Measurements from ENCODE around the gene DCHS1.
"Not testable (repeated sequence)": the region's sequence is repeated elsewhere in the genome, so short reads cannot be mapped to it uniquely, and the experiment has no call there.

The DCHS1 gene

DNA sequence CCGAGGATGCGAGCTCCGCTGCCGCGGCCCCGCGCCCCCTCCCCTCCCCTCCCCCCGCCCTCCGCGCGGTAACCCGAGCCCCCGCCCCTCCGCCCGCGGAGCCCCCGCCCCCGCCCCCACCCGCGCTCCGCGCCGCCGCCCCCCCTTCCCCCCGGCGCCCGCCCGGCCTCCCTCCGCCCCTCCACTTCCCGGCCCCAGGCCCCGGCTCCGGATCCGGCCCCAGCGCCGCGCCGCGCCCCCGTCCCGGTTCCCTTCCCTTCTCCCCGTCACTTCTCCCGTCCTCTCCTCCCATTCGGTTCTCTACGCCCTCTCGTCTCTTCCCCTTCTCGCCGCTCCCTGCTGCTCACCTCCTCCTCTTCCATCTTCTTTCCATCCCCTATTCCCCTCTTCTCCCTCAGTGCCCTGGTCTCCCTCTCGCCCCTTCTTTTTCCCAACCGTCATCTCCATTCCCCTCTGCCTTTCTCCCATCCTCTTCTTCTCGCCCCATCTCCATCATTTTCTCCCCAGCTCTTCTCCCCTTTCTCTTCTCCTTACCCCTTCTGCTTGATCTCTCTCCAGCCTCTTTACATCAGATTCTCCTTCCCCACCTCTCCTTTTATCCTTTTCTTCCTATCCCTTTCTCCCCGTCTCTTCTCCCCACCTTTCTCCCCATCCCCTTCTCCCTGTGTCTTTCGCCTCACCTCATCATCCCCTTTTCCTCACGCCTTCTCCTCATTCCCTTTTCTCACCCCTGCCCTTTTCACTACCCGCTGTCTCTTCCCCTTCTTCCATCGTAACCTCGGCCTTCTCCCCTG lies at the start of gene DCHS1:
TSS of gene DCHS1 (minus strand) at position 20 of the 794 bp plus-strand sequence. CDS start 14,196 bp downstream, outside the sequence.
- Histone ChIP-seq H3K36me3 (ENCODE audit: control insufficient read depth, insufficient read depth, low read length, severe bottlenecking) (no peaks in the 10 kb centered on the region), H3K9ac (ENCODE audit: low read length) (no peak within 1 kb of the TSS), H3K4me1 (ENCODE audit: control insufficient read depth, insufficient read depth, low read length) (no peaks in the 10 kb centered on the region), H3K9me3 (ENCODE audit: control insufficient read depth, low read length) (no peaks in the 10 kb centered on the region), H3K4me3 (ENCODE audit: low read length) (no peak within 1 kb of the TSS), H3K27me3 (replicated peaks; ENCODE audit: control insufficient read depth, insufficient read depth, low read length) (peaks cover 26% of the 10 kb centered on the region)
- peak; percentile 77 for DNase-seq (ENCODE audit: low read depth)

DNA sequence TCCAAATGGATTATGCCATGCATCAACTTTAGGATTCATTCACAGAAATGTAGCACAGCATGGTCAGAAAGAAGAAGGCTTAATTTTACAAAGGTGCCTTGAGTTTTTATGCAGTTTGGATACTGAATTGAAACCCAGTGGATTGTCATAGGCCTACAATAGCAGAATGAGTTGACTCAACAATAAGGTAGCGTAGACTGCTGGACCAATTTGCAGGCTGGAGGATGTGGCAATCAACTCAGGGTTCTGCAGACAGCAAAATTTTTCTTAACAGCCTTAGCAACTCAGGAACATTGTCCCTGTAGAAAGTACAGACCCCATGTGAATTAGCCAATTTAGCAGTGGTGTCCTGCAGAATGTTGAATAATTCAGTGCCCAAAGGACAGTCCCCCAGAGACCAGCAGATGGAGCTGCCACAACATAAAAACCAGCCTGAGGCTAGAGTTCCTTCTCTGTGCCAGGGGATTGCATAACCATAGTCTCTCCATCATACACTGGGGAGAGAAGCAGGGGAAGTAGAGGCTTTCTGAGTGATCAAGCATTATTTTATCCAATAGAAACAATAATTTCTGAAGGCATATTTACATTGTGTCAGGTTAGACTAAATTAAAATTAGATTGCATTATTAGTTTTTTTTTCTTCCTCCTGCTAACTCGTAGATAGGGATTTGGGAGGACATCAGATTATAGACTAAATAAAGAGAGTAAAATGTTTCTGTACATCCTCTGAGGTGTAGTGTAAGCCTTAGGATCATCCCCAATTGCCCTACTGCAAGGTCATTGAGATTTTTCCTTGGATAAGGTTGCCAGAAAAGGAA lies 47.8 kb upstream of the DCHS1 start:
- Histone ChIP-seq H3K4me3 (ENCODE audit: low read length) (no peak overlapping the region), H3K36me3 (ENCODE audit: control insufficient read depth, insufficient read depth, low read length, severe bottlenecking) (no peaks in the 10 kb centered on the region), H3K27me3 (replicated peaks; ENCODE audit: control insufficient read depth, insufficient read depth, low read length) (no peaks in the 10 kb centered on the region), H3K4me1 (ENCODE audit: control insufficient read depth, insufficient read depth, low read length) (peaks cover 6% of the 10 kb centered on the region), H3K9ac (ENCODE audit: low read length) (no peak overlapping the region), H3K9me3 (ENCODE audit: control insufficient read depth, low read length) (no peaks in the 10 kb centered on the region)
- peak; percentile 94 for DNase-seq (ENCODE audit: low read depth)

DNA sequence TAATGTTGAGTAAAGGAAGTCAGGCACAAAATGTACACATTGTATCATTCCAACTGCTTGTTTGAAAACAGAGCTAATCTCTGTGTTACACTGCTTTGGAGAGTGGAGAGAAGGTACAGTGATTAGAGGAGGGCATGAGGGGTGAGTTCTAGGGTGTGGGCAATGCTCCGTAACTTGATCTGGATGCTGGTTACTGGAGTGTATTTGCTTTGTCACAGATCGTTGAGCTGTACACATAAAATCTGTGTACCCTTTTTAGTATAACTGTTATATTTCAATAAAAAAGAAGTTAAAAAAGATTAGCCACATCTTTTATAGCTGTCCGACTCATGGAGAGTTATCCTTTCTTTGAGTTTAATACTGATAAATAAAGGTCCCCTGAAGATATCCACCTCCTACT lies 46.3 kb upstream of the DCHS1 start:
- not testable (repeated sequence) for DNase-seq (ENCODE audit: low read depth); H3K27me3 ChIP-seq (replicated peaks; ENCODE audit: control insufficient read depth, insufficient read depth, low read length); H3K9ac ChIP-seq (ENCODE audit: low read length); H3K9me3 ChIP-seq (ENCODE audit: control insufficient read depth, low read length); H3K4me3 ChIP-seq (ENCODE audit: low read length); H3K36me3 ChIP-seq (ENCODE audit: control insufficient read depth, insufficient read depth, low read length, severe bottlenecking); H3K4me1 ChIP-seq (ENCODE audit: control insufficient read depth, insufficient read depth, low read length)

- no peak for DNase-seq (ENCODE audit: low read depth)
- Histone ChIP-seq H3K4me1 (ENCODE audit: control insufficient read depth, insufficient read depth, low read length) (peaks cover 40% of the 10 kb centered on the region), H3K27me3 (replicated peaks; ENCODE audit: control insufficient read depth, insufficient read depth, low read length) (no peaks in the 10 kb centered on the region), H3K36me3 (ENCODE audit: control insufficient read depth, insufficient read depth, low read length, severe bottlenecking) (no peaks in the 10 kb centered on the region), H3K9ac (ENCODE audit: low read length) (no peak overlapping the region), H3K9me3 (ENCODE audit: control insufficient read depth, low read length) (no peaks in the 10 kb centered on the region), H3K4me3 (ENCODE audit: low read length) (no peak overlapping the region)
Observed at GRCh38 chr11:6695377-6695776, 39.8 kb upstream of the DCHS1 start.

DNA sequence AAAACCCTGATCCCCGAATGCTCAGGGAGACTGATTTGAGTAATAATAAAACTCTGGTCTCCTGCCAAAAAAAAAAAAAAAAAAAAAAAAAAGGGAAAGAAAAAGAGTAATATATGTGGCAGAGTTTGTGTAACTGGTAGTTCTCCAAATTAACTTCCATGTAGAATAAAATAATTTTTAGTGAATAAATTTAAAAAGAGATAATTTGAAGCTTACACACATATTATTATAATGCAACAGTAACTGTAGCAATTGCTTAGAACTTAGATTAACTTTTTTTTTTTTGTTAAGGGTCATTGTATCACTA lies 38.6 kb upstream of the DCHS1 start:
- no peak overlapping the region for H3K9ac ChIP-seq (ENCODE audit: low read length)
- H3K4me3 ChIP-seq (ENCODE audit: low read length) = no peak overlapping the region
- no peaks in the 10 kb centered on the region for H3K27me3 ChIP-seq (replicated peaks; ENCODE audit: control insufficient read depth, insufficient read depth, low read length)
- H3K9me3 ChIP-seq (ENCODE audit: control insufficient read depth, low read length) = no peaks in the 10 kb centered on the region
- peaks cover 40% of the 10 kb centered on the region for H3K4me1 ChIP-seq (ENCODE audit: control insufficient read depth, insufficient read depth, low read length)
- no peak for DNase-seq (ENCODE audit: low read depth)
- H3K36me3 ChIP-seq (ENCODE audit: control insufficient read depth, insufficient read depth, low read length, severe bottlenecking) = no peaks in the 10 kb centered on the region

- Histone ChIP-seq H3K4me3 (ENCODE audit: low read length) (no peak overlapping the region), H3K4me1 (ENCODE audit: control insufficient read depth, insufficient read depth, low read length) (peaks cover 40% of the 10 kb centered on the region), H3K9me3 (ENCODE audit: control insufficient read depth, low read length) (no peaks in the 10 kb centered on the region), H3K9ac (ENCODE audit: low read length) (peak overlapping the region; percentile 46), H3K27me3 (replicated peaks; ENCODE audit: control insufficient read depth, insufficient read depth, low read length) (no peaks in the 10 kb centered on the region), H3K36me3 (ENCODE audit: control insufficient read depth, insufficient read depth, low read length, severe bottlenecking) (no peaks in the 10 kb centered on the region)
- peak; percentile 59 for DNase-seq (ENCODE audit: low read depth)
Observed at GRCh38 chr11:6693342-6694228, 38.0 kb upstream of the DCHS1 start.

GRCh38 chr11:6692128-6692527 lies 36.5 kb upstream of the DCHS1 start:
- no peaks in the 10 kb centered on the region for H3K9me3 ChIP-seq (ENCODE audit: control insufficient read depth, low read length)
- no peak for DNase-seq (ENCODE audit: low read depth)

GRCh38 chr11:6690431-6691132 lies 35.0 kb upstream of the DCHS1 start:
- not testable (repeated sequence) for H3K9ac ChIP-seq (ENCODE audit: low read length); DNase-seq (ENCODE audit: low read depth); H3K36me3 ChIP-seq (ENCODE audit: control insufficient read depth, insufficient read depth, low read length, severe bottlenecking); H3K27me3 ChIP-seq (replicated peaks; ENCODE audit: control insufficient read depth, insufficient read depth, low read length); H3K4me3 ChIP-seq (ENCODE audit: low read length); H3K9me3 ChIP-seq (ENCODE audit: control insufficient read depth, low read length)
- H3K4me1 ChIP-seq (ENCODE audit: control insufficient read depth, insufficient read depth, low read length) = peaks cover 31% of the 10 kb centered on the region

More at GRCh38 chr11:6692128-6692527, 36.5 kb upstream of the DCHS1 start:
- Histone ChIP-seq H3K36me3 (ENCODE audit: control insufficient read depth, insufficient read depth, low read length, severe bottlenecking) (no peaks in the 10 kb centered on the region), H3K9ac (ENCODE audit: low read length) (no peak overlapping the region), H3K4me1 (ENCODE audit: control insufficient read depth, insufficient read depth, low read length) (peaks cover 40% of the 10 kb centered on the region), H3K4me3 (ENCODE audit: low read length) (no peak overlapping the region), H3K27me3 (replicated peaks; ENCODE audit: control insufficient read depth, insufficient read depth, low read length) (no peaks in the 10 kb centered on the region)

DNA sequence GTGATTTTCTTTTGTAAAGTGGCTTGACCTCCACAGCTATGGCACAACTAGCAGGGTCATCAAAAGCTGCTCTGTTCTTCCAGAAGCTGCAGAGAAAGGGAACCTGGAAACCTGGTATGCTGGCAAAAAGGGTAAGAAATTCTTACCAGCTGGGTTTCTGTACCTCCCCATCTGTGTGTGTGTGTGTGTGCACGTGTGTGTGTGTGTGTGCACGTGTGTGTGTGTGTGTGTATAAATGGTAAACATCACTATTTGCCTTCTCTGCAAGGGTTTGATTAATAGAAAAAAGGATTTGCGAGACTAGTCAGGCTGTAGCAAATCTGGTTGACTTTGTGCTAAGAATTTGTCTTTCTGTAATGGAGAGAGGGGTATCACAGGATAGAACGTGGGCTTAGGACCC lies 32.3 kb upstream of the DCHS1 start:
- Histone ChIP-seq H3K9me3 (ENCODE audit: control insufficient read depth, low read length) (no peaks in the 10 kb centered on the region), H3K4me1 (ENCODE audit: control insufficient read depth, insufficient read depth, low read length) (peaks cover 12% of the 10 kb centered on the region), H3K9ac (ENCODE audit: low read length) (no peak overlapping the region), H3K27me3 (replicated peaks; ENCODE audit: control insufficient read depth, insufficient read depth, low read length) (no peaks in the 10 kb centered on the region), H3K36me3 (ENCODE audit: control insufficient read depth, insufficient read depth, low read length, severe bottlenecking) (no peaks in the 10 kb centered on the region), H3K4me3 (ENCODE audit: low read length) (no peak overlapping the region)
- no peak for DNase-seq (ENCODE audit: low read depth)

DNA sequence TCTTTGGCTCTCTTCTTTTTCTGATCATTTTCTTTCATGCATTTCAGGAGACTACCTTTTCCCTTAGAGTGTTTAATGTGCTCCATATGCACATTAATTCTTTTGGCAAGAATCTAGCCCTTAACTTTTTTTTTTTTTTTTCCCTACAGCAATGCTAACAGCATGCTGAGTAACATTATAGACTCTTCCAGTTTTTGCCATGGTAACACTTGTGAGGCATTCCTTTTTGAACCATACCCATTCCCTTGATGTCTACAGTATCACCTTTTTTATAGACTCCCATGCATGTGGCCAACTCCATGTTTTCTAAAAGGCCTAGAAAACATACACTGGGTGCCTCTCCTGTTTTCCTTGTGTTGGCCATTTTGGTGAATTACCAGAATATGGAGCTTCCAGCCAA lies 30.4 kb upstream of the DCHS1 start:
- no peak for DNase-seq (ENCODE audit: low read depth)
- Histone ChIP-seq H3K4me3 (ENCODE audit: low read length) (no peak overlapping the region), H3K36me3 (ENCODE audit: control insufficient read depth, insufficient read depth, low read length, severe bottlenecking) (peaks cover 6% of the 10 kb centered on the region), H3K9ac (ENCODE audit: low read length) (no peak overlapping the region), H3K27me3 (replicated peaks; ENCODE audit: control insufficient read depth, insufficient read depth, low read length) (no peaks in the 10 kb centered on the region), H3K9me3 (ENCODE audit: control insufficient read depth, low read length) (no peaks in the 10 kb centered on the region), H3K4me1 (ENCODE audit: control insufficient read depth, insufficient read depth, low read length) (peaks cover 18% of the 10 kb centered on the region)
